OCI-M1 (cell line): ENCODE data around the gene TSHZ2.
"Not testable (repeated sequence)": the region's sequence is repeated elsewhere in the genome, so short reads cannot be mapped to it uniquely, and the experiment has no call there.

ENCODE experiments used
- DNase-seq: peaks from one replicate; lab custom pipeline; 2025; lab: John Stamatoyannopoulos, UW

TSHZ2 gene

DNA sequence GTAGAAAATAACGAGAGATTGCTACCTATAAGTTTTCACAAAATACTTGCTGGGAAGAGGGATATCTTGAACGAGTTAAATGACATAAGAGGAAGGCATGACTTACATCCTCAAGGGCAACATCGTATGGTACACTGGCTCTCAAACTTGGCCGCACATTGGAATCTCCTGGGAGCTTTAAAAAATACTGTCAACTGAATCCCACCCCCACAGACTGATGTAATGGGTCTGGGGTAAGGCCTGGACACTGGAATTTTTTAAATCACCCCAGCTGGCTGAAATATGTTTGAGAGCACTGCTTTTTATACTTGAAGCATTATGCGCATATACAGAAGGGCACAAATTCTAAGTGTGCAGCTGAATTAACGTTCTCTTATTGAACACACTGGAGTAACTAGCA is 8.0 kb upstream of the TSHZ2 start:
- DNase-seq = no peak

- DNase-seq = no peak
Measured at GRCh38 chr20:52965380-52965779, 6.8 kb upstream of the TSHZ2 start.

GRCh38 chr20:52965819-52966218 is 6.3 kb upstream of the TSHZ2 start:
- no peak for DNase-seq

- not testable (repeated sequence) for DNase-seq
Measured at GRCh38 chr20:52966543-52966942, 5.6 kb upstream of the TSHZ2 start.

DNA sequence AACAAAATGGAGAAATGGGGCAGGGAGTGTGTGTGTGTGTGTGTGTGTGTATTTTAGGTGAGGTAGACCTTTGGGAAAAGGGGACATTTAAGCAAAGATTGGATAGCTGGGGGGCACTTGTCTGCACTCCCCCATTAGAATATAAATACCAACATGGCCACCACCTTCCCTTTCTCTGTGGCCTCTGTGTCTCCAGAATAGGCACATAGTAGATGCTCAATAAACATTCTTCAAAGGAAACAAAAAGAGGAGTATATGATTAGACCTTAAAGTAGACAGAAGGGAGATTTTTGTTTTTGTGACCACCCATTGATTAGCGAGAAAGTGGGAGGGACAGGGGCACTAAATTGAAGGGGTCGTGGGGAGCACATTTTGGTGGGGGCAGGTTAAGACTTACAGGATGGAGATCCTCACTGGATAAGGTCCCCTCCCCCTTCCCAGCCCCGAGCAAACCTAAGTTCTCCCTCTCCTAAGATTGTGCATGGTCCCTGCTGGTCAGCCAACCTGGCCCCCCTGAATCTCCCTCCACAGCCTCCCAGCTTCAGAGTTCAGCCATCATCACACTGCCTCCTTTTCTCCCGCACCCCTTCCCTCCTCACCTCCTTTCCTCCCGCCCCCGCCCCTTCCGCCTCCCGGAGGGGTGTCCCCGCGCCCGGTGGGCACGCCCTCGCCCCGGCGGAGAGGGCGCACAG is 514 bp upstream of the TSHZ2 start:
- DNase-seq = no peak

DNA sequence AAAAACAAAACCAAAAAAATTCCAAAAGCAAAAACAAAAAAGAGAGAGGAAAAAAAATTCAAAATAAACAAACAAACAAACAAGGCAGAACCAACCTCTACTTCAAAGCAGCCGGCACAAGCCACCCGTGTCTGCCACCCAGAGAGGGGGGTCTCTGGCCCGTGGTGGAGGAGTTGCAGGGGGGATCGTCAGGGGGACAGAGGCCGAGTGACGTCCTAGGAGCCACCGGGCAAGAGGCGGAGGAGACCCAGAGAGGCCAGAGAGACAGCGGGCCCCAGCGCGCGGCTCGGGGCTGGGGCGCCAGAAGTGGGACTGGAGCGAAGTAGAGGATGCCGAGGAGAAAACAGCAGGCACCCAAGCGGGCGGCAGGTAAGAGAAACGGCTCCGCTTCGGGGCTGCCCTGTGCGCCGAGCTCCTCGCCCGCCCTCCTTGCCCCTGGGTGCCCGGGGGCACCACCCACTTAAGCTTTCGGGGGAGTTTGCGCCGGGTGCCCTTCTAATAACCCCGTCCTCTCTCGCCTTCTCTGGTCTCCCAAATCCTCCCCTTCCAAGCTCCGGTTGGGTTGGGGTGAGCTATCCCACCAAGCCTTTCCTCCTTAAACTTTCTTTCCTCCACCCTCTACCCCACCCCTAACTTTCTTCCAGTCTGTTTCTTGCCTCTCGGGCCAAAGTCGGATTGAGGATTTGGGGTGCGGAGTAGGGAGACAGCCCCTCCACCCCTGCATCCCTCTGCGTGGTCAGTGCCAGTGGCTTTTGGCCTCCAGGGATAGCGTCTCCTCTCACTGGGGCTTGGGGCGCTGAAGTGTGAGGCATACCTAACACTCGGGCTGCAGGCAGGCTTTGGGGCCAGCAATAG is 1.0 kb downstream of the TSHZ2 start:
- no peak for DNase-seq

GRCh38 chr20:52974179-52974594 is 2.0 kb downstream of the TSHZ2 start:
- DNase-seq = no peak

DNA sequence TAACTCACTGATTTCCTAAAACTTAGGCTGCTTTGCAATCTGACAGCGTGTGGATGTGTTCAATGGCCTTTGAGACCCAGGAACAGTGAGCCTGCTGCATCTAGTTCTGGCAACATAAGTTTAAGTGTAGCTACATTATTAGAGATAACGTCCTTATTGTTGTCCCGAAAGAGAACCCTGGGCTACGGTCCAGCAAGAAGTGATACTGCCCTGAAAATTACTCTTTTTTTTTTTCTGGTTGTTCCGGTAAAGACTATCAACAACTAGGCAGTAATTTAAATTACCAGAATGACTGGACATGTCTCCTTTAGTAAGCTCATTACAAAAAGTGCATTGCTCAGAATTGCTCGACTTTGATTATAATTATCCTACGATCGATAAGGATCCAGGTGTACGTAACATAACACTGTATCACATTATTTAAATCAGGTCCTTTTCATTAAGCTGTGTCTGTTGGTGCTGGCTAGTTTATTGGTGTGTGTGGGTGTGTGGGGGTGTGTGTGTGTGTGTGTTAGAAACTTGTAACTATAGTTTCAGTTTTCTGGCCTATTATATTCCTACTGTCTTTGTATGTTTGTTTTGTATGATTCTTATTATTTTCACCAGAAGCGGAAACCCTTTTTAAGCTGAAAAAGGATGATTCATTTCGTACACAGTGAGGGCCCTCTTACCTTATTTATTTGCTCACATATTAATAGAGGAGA is 3.0 kb downstream of the TSHZ2 start:
- DNase-seq = no peak

GRCh38 chr20:52975803-52976531 is 3.8 kb downstream of the TSHZ2 start:
- DNase-seq = no peak

DNA sequence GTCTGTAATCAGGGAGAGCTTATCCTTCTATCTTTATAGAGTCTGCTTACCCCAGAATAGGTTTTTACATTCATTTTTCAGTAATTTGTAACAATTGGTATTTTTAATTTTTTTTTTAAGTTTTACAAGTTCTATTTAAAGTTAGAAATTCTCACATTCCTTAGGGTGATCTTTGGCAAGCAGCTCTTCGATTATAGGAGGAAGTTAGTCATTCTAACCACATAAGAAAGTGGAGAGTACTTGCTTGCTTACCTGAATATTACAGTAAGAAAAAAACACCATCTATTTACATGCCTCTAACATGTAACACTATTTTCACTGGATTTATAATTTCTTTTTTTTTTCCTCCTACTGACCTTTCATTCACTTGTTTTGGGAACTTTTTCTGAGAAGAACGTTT is 6.7 kb downstream of the TSHZ2 start:
- no peak for DNase-seq

GRCh38 chr20:52981051-52981450 is 8.9 kb downstream of the TSHZ2 start:
- DNase-seq = no peak

- no peak for DNase-seq
Measured at GRCh38 chr20:52983726-52984450, 11.7 kb downstream of the TSHZ2 start.

DNA sequence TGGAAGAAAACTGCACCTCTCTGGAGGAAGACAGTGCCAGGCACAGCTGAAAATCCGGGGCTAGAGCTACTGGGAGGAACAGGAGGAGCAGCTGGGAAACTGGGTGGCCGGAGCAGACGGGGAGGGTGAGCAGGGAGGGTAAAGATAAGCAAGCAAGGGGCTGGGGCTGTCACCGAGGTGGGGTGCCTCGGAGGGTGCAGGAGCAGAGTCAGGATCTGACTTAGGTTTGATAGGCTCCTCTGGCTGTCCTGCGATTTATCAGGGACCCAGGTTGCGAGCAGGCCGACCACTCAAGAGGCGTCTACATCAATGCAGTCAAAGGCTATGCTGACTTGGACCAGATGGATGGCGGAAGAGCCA is 12.3 kb downstream of the TSHZ2 start:
- DNase-seq = no peak

- DNase-seq = no peak
Measured at GRCh38 chr20:52985687-52986086, 13.5 kb downstream of the TSHZ2 start.

DNA sequence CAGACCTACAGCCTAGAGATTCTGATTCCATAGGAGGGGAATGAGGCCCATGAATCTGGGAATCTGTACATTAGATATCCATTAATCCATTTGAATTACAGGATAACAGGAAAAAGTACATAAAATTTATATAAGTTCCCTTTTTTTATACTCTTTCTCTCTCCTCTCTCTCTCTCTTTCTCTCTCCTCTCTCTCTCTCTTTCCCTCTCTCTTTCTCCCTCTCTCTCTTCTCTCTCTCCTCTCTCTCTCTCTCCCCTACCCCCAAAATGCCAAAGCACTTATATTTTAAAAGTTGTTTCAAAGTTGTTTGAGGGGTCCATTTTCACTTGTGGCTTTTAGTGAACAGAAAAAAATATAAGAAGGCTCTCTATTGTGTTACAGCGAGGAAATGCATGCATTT is 15.1 kb downstream of the TSHZ2 start:
- no peak for DNase-seq

GRCh38 chr20:52991830-52992229 is 19.7 kb downstream of the TSHZ2 start:
- no peak for DNase-seq

DNA sequence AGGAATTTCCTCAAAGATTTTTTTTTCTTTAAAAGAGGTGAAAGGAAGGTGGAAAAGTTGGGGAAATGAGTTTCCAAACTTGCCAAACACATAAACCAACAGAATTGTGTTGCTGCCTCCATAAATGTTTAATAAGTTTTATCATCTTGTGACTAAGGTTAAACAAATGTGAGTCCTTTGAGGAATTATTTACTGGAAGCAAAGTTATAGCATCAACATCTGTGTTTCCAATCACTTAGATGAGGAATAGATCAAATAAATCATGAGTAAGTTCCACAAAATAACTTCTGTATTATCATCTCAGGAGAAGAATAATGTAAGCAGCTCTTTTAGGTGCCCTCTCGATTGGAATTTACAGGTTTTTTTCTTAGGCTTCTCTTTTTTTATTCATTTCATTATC is 20.5 kb downstream of the TSHZ2 start:
- DNase-seq = no peak

GRCh38 chr20:52993076-52993475 is 20.9 kb downstream of the TSHZ2 start:
- no peak for DNase-seq

- no peak for DNase-seq
Measured at GRCh38 chr20:52994184-52994970, 22.2 kb downstream of the TSHZ2 start.

- DNase-seq = no peak
Measured at GRCh38 chr20:52996130-52996529, 24.0 kb downstream of the TSHZ2 start.

DNA sequence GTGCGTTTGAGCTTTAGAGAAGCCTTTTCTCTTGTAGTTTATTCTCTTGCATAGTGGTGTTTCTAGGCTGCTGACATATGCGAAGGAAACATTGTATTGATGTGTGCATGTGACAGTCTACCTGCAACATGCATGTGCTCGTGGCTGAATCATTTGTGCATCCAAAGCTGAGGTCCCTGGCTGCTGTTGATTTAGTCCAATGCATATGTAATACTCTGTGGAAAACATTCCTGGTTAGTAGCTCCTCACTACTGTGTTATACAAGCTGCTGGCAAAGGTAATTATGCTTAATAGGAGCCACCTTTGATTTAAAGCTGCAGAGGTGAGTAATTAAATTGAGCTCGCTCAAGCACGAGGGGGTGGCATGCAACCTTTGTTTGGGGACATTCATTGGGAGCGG is 24.5 kb downstream of the TSHZ2 start:
- no peak for DNase-seq
